Glomerular endothelial cell (primary cell): ENCODE data around the gene CLDN14. TPM values are rescaled to one million over a fixed set of nuclear protein-coding genes. Genes with fewer than 3 reads are reported as not detected.

Experiments
- DNase-seq: peaks from one replicate; pipeline ENCODE4 v3.0.0-alpha.2; 2011; ENCODE audit warnings: low read depth, low spot score; ENCODE audit errors: extremely low read depth
- total RNA-seq: library from RNA; depleted of rRNA; stranded (reverse); fragments of >200 nt; gene quantifications from 2 replicates; pipeline ENCODE4 v1.2.3, GENCODE V29; 2015

The CLDN14 gene
- 6.1 and 7.9 TPM in 2 replicates for total RNA-seq

DNA sequence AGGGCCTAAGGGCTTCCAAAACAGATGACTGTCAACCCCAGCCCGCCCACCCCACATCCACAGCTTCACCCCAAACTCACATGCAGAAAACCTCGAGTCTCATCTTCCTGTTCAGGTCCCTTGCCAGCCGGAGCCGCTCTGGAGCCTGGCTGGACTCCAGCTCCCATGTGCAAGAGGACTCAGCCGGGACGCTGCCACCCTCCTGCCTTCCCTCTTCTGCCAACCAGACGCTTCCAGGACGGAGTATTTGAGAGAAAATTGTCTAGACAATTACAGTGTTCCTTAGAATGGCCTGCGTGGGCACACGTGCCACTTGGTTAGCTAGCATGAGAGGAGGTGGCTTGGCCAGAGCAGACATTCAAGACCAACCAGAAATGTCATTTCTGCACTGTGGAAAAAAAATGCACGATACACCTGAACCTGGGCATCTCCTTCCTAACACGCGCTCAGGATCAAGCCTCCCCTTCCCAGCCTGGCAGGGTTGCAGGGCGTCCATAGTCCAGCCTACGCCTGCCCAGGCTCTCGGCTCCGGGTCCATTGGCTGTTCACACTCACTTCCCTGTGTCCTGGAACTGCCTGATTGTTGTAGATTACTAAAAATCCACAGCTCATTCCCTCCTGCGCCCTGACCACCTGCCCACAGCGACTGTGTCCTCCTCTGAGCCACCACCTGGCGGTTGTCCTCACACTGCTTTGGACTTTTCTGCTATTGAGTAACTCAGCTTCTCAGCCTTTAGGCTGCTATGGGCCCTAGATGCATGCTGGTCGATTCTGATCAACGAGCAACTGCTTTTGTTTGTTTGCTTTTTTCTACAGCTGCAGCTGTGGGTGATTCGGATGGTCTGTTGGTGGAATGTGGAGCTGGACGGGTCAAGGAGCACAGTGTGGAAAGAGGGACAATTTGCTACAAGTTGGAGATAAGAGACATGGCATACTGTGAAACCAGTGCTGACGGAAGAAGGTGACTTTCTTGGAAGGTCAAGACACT lies at the start of gene CLDN14:
CLDN14 (minus strand) TSS at position 708 of the 988 bp plus-strand sequence. CDS start 18,427 bp downstream, outside the sequence.
- no peak for DNase-seq

DNA sequence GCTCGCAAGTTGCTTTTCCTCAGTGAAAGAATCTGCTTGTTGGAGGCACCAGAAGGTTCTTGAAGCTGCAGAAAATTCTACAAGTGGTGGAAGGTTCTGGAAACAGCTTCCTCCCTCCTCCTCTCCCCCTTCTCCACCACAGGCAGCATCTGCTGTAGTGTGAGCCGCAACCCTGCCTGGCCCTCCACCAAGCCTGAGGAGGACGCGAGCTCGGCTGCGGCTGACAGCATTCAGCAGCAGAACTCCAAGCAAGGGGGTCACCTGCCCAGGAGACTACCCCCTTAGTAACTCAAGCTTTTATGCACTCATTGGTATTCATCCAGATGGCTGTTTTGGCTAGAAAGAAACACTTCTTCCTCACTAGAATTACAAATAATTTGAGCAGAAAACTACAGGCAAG lies 48.8 kb upstream of the CLDN14 start:
- DNase-seq: no peak

DNA sequence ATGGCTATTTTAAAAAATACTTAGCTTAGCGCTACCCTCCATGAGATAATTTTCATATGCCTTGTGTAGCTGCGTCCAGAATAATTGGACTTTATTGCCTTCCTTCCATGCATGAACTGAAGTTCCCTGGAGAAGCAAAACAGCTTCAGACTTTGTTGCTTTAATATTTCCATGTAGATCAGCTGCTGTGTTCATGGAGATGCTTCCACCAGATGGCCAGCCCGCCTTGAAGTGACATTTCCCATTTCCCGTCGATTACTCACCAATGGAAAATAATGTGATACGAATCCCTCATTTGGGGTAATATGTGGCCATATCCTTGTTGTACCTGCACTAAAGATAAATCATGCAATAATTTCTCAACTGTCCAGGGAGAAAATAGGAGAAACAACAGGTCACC lies 47.4 kb upstream of the CLDN14 start:
- no peak for DNase-seq

DNA sequence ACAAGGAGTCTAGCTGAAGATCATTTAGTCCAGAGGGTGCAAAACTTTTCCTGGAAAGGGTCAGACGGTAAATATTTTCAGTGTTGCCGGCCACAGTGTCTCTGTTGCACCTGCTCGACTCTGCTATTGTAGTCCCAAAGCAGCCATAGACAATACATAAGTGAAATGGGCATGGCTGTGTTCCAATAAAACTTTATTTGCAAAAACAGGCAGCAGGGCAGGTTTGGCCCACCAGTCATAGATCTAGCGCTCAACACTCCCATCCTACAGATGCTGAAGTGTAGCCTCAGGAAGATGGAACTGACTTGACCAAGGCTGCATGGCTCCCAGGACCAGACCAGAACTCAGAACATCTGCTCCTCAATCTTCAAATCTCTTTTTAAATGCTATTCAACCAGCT lies 46.2 kb upstream of the CLDN14 start:
- DNase-seq: no peak

DNA sequence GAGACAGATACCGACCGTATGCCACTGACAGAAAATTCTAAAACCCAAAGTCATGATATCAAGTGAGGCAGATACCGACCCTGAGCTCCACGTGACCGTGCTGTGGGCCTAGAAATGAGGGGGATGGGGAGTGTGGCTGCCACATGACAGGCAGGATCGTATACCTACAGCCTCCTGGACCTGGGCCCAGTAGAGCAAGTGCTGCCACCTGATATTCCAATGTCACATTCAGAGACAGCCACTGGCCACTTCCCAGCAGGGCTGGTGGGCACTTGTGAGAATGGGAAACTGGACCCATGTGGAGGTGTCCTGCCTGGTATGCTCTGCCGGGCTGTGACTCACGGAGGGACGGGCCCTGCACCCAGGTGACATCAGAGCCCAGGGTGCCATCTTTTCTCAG lies 44.6 kb upstream of the CLDN14 start:
- DNase-seq: no peak

- no peak for DNase-seq
Observed at GRCh38 chr21:36522219-36522808, 42.4 kb upstream of the CLDN14 start.

DNA sequence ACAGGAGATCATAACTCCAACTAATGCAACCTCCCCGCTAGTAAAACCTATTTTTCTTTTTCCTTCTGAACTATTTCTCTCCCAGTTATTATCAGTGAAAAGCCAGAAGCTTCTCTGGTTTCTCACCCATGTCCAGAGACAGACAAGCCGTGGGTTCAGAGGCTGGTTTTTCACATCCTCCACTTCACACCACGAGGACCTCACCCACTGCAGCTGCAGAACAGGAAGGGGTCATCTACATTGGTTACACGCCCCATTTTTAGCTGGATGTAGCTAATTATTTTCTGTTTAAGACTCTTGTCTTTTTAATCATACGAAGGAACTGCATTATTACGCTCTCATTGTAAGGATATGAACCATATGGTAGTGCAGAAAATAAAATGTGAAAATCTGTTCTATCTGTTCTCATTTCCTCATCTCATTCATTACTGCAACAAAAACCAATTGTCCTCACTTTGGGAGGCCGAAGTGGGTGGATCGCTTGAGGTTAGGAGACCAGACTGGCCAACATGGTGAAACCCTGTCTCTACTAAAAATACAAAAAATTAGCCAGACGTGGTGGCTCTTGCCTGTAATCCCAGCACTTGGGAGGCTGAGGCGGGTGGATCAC lies 39.1 kb upstream of the CLDN14 start:
- DNase-seq: no peak

DNA sequence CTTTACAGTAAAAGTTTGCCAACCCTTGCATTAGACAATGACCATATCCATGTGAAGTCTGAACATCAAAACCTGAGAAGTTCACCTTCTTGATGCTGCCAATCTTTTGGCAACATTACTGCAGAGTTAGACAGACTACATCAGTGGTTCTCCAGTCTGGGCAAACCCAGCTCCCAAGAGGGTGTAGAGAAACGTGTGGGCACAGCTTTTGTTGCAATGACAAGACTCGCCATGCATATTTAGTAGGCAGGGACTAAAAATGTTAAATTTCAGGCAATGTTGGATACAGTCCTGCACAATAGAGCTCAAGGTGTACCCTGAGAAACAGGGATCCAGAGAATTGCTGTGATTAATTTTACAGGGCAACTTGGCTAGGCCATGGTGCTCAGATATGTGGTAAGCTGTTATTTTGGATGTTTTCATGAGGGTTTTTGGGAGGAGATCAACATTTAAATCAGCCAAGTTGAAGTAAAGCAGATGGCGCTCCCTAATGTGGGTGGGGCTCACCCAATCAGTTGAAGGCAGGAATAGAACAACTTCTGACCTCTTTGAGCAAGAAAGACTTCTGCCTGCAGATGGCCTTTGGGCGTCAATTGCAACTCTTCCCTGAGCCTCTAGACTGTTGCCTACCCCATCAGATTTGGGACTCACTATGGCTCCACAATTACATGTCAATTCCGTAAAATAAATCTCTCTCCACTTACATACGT lies 37.6 kb upstream of the CLDN14 start:
- DNase-seq: no peak

- no peak for DNase-seq
Observed at GRCh38 chr21:36516281-36516680, 36.4 kb upstream of the CLDN14 start.

- no peak for DNase-seq
Observed at GRCh38 chr21:36513430-36513829, 33.5 kb upstream of the CLDN14 start.

- DNase-seq: no peak
Observed at GRCh38 chr21:36512971-36513370, 33.0 kb upstream of the CLDN14 start.

- DNase-seq: no peak
Observed at GRCh38 chr21:36511484-36512220, 31.7 kb upstream of the CLDN14 start.

- DNase-seq: no peak
Observed at GRCh38 chr21:36510911-36511310, 31.0 kb upstream of the CLDN14 start.

DNA sequence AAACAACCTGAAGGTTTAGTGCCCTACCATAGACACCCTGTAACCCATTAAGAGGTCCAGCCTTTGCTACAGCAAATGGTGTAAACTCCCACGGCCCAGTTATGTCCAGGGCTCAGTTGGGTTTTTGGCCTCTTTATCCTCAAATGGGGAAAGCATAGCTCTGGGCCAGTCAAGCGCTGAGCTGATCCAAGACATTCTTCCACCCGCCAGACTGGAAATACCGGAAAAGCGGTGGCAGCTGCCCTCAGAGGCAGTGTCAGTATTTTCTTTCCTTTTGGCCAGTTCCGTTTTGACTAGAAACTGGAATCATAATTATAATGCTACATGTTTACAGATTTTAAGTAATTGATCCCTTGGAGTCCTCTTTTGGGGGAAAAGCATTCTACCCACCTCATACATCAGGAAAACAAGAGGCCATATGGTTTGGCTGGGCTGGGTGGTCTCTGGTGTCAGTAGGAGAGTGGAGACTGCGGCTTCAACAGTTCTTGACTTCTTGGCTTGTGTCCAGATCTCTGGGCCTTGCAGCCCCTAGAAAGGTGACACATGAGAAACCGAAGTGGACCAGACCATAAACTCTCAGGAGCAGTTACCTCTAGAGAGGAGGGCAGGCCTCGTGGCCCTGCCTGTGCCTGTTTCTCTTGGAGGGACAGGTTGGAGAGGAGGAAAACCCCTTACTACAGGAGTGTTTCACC lies 30.2 kb upstream of the CLDN14 start:
- no peak for DNase-seq

DNA sequence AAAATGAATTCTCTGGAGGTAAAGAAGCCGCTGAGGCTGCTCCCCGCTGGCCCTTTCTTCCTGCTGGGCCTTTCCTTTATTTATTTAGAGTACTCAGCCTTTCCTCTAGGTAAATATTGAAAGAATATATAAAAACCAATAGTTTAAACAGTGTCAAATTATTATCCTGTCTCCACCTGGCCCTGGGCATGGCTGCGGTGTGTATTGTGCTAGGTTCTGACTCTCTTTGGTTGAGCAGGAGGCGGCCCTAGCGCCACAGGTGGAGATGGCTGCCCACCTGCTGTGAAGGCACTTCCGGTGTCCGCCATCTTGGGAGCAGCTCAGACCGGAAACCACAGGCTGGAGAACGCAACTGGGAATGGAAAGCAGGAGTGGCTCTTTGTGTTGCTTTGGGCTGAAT lies 29.0 kb upstream of the CLDN14 start:
- DNase-seq: no peak

DNA sequence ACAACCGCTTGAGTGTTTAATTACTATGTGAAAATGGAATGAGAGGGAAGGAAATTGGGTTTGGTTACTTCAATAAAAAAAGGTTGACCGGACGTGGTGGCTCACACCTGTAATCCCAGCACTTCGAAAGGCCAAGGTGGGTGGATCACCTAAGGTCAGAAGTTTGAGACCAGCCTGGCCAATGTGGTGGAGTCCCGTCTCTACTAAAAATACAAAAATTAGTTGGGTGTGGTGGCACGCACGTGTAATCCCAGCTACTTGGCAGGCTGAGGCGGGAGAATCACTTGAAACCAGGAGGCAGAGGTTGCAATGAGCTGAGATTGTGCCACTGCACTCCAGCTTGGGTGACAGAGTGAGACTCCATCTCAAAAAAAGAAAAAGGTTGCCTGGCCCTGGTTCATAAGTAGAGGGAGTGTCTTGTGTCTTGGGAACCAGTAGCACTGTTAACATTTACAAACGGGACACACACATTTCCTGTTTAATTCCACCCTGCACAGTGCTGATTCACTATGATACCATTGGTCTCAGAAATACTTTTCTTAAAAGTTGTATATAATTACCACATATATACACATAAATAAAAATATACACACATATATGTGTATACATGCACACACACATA lies 27.6 kb upstream of the CLDN14 start:
- DNase-seq: no peak

GRCh38 chr21:36506482-36506881 lies 26.6 kb upstream of the CLDN14 start:
- DNase-seq: no peak

GRCh38 chr21:36504067-36505058 lies 24.4 kb upstream of the CLDN14 start:
- peak; percentile 48 for DNase-seq
